ENCODE results near the gene ATG9B. TPM values are rescaled to one million over a fixed set of nuclear protein-coding genes. Genes with fewer than 3 reads are reported as not detected.
A peak's percentile ranks its signal among the peaks of the same experiment; 100 is the strongest.

The ATG9B gene
- total and polyA plus RNA-seq, 9 of the 15 experiments (the other 6 are each of a cell fraction or from before 2014, with no cell fraction given), result 0.29 to 8.0 (median 2.1) TPM

DNA sequence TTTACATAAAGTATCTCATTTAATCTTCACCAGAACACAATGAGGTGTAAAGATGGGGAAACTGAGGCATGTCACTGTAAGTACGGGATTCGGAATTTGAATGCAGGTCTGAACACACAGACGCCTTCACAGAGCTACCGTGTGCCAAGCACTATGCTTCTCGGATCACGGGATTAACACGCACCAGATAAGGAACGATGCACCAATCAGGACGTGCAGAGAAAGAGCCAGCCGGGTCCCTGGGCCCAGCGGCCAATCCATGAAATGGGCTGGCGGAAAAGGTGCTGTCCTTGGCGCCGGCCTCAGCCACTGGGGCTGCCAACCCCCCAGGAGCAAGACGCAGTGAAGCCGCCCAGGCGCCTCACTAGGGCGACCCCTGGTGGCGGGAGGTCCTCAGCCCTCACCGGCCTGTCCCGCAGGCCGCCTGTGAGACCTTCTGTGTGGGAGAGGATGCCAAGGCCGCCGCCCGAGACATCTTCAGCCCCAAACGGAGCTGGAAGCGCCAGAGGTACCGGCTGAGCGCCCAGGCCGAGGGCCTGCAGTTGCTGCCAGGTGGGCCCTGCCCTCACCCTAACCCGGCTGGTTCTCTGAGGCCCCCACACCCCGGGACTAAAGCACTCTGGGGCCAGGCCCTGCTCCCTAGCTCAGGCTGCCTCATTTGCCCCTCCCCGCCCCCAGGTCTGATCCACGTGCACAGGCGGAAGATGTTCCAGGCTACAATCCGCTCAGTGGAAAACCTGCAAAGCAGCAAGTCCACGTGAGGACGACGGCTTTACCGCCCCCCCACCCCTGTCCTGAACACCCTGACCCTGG is 15.6 kb downstream of the ATG9B start (continued):
- TF ChIP-seq ETS1 (conservative IDR thresholded peaks at IDR 0.05; ENCODE audit: control insufficient read depth, low read depth, low read length), result peak; percentile 87
- peak; percentile 36; the same call in 1 of the 2 replicates for TF ChIP-seq ZNF449 (CRISPR knock-in tag; IDR thresholded peaks at IDR 0.05)
- TF ChIP-seq CREB1 (IDR thresholded peaks at IDR 0.05), result peak; percentile 67
- TF ChIP-seq CREB1 (CRISPR knock-in tag; IDR thresholded peaks at IDR 0.05), result peak; percentile 82
- peak; percentile 56; the same call in 1 of the 2 replicates for TF ChIP-seq SAFB (IDR thresholded peaks at IDR 0.05; ENCODE audit: borderline replicate concordance, low read depth, low read length)
- TF ChIP-seq, protein P1, sequence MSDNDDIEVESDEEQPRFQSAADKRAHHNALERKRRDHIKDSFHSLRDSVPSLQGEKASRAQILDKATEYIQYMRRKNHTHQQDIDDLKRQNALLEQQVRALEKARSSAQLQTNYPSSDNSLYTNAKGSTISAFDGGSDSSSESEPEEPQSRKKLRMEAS (CRISPR knock-in tag; IDR thresholded peaks at IDR 0.05), result peak; percentile 80
- TF ChIP-seq BACH1 (tag; IDR thresholded peaks at IDR 0.05), result no peak
- TF ChIP-seq, protein P2, sequence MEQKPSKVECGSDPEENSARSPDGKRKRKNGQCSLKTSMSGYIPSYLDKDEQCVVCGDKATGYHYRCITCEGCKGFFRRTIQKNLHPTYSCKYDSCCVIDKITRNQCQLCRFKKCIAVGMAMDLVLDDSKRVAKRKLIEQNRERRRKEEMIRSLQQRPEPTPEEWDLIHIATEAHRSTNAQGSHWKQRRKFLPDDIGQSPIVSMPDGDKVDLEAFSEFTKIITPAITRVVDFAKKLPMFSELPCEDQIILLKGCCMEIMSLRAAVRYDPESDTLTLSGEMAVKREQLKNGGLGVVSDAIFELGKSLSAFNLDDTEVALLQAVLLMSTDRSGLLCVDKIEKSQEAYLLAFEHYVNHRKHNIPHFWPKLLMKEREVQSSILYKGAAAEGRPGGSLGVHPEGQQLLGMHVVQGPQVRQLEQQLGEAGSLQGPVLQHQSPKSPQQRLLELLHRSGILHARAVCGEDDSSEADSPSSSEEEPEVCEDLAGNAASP (IDR thresholded peaks at IDR 0.05), result no peak
- peak; percentile 88 for TF ChIP-seq RBM22 (IDR thresholded peaks at IDR 0.05; ENCODE audit: low read depth, low read length, poor library complexity, severe bottlenecking)
- peak; percentile 87 to 94 for TF ChIP-seq RCOR1 (IDR thresholded peaks at IDR 0.05; ENCODE audit: borderline replicate concordance in 1 of 2, low read depth in 2 of 2, low read length in 2 of 2)
- TF ChIP-seq, protein P3, sequence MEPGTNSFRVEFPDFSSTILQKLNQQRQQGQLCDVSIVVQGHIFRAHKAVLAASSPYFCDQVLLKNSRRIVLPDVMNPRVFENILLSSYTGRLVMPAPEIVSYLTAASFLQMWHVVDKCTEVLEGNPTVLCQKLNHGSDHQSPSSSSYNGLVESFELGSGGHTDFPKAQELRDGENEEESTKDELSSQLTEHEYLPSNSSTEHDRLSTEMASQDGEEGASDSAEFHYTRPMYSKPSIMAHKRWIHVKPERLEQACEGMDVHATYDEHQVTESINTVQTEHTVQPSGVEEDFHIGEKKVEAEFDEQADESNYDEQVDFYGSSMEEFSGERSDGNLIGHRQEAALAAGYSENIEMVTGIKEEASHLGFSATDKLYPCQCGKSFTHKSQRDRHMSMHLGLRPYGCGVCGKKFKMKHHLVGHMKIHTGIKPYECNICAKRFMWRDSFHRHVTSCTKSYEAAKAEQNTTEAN (CRISPR knock-in tag; IDR thresholded peaks at IDR 0.05), result no peak
- TF ChIP-seq MEF2A (IDR thresholded peaks at IDR 0.05; ENCODE audit: control insufficient read depth, low read depth, low read length), result 0 out of 2 replicates have a peak, but pooled peaks have one; percentile 53
- TF ChIP-seq ZNF316 (IDR thresholded peaks at IDR 0.05), result peak; percentile 35
- TF ChIP-seq, protein P4, sequence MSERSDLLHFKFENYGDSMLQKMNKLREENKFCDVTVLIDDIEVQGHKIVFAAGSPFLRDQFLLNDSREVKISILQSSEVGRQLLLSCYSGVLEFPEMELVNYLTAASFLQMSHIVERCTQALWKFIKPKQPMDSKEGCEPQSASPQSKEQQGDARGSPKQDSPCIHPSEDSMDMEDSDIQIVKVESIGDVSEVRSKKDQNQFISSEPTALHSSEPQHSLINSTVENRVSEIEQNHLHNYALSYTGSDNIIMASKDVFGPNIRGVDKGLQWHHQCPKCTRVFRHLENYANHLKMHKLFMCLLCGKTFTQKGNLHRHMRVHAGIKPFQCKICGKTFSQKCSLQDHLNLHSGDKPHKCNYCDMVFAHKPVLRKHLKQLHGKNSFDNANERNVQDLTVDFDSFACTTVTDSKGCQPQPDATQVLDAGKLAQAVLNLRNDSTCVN (CRISPR knock-in tag; IDR thresholded peaks at IDR 0.05), result 0 out of 2 replicates have a peak, but pooled peaks have one; percentile 55
- no peak for TF ChIP-seq TEAD2 (tag; IDR thresholded peaks at IDR 0.05)
- TF ChIP-seq RBFOX2 (IDR thresholded peaks at IDR 0.05; ENCODE audit: low read depth, low read length), result peak; percentile 89
- TF ChIP-seq IRF2 (CRISPR knock-in tag; IDR thresholded peaks at IDR 0.05), result no peak
- TF ChIP-seq ZSCAN32 (CRISPR knock-in tag; IDR thresholded peaks at IDR 0.05), result no peak
- peak; percentile 92 for TF ChIP-seq EP400 (IDR thresholded peaks at IDR 0.05)
- TF ChIP-seq PPARD (CRISPR knock-in tag; IDR thresholded peaks at IDR 0.05), result no peak
- TF ChIP-seq TBL1XR1 (IDR thresholded peaks at IDR 0.05; ENCODE audit: low read length in 2 of 2), result peak; percentile 50 to 59; a peak in 1 of 4 replicates
